ENCODE measurements around the gene RAB3IL1. TPM values are rescaled to one million over a fixed set of nuclear protein-coding genes. Genes with fewer than 3 reads are reported as not detected.

Gene RAB3IL1
- total RNA-seq, 1 donor from 2014 or later: 0.12 TPM

GRCh38 chr11:61862714-61863547 lies 54.4 kb downstream of the RAB3IL1 start:
- no peak for DNase-seq (ENCODE audit: low read depth)
- no peak overlapping the region for H3K4me3 ChIP-seq (ENCODE audit: low read depth, low read length)
- TF ChIP-seq, protein P1, sequence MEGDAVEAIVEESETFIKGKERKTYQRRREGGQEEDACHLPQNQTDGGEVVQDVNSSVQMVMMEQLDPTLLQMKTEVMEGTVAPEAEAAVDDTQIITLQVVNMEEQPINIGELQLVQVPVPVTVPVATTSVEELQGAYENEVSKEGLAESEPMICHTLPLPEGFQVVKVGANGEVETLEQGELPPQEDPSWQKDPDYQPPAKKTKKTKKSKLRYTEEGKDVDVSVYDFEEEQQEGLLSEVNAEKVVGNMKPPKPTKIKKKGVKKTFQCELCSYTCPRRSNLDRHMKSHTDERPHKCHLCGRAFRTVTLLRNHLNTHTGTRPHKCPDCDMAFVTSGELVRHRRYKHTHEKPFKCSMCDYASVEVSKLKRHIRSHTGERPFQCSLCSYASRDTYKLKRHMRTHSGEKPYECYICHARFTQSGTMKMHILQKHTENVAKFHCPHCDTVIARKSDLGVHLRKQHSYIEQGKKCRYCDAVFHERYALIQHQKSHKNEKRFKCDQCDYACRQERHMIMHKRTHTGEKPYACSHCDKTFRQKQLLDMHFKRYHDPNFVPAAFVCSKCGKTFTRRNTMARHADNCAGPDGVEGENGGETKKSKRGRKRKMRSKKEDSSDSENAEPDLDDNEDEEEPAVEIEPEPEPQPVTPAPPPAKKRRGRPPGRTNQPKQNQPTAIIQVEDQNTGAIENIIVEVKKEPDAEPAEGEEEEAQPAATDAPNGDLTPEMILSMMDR (conservative IDR thresholded peaks at IDR 0.05; ENCODE audit: low read depth, low read length): no peak

- H3K4me3 ChIP-seq (ENCODE audit: low read depth, low read length): no peak overlapping the region
- TF ChIP-seq, protein P1 (conservative IDR thresholded peaks at IDR 0.05; ENCODE audit: low read depth, low read length): no peak
- DNase-seq (ENCODE audit: low read depth): no peak
These were observed 55.7 kb downstream of the RAB3IL1 start for GRCh38 chr11:61861634-61862033.

GRCh38 chr11:61860054-61860903 lies 57.1 kb downstream of the RAB3IL1 start:
- H3K4me3 ChIP-seq (ENCODE audit: low read depth, low read length): no peak overlapping the region
- TF ChIP-seq, protein P1 (conservative IDR thresholded peaks at IDR 0.05; ENCODE audit: low read depth, low read length): no peak
- DNase-seq (ENCODE audit: low read depth): no peak

GRCh38 chr11:61855939-61856680 lies 61.3 kb downstream of the RAB3IL1 start:
- no peak for DNase-seq (ENCODE audit: low read depth)
- H3K4me3 ChIP-seq (ENCODE audit: low read depth, low read length): no peak overlapping the region
- TF ChIP-seq, protein P1 (conservative IDR thresholded peaks at IDR 0.05; ENCODE audit: low read depth, low read length): no peak

GRCh38 chr11:61854966-61855714 lies 62.2 kb downstream of the RAB3IL1 start:
- TF ChIP-seq, protein P1 (conservative IDR thresholded peaks at IDR 0.05; ENCODE audit: low read depth, low read length): no peak
- DNase-seq (ENCODE audit: low read depth): no peak
- H3K4me3 ChIP-seq (ENCODE audit: low read depth, low read length): no peak overlapping the region

All from epithelial cell of proximal tubule (primary cell).